Measurements from ENCODE around the gene MYO5C. TPM values are rescaled to one million over a fixed set of nuclear protein-coding genes. Genes with fewer than 3 reads are reported as not detected.

MYO5C gene
- total and polyA plus RNA-seq, 4 experiments from 2014 or later: 0.19 to 0.29 (median 0.29) TPM; not detected in 1

DNA sequence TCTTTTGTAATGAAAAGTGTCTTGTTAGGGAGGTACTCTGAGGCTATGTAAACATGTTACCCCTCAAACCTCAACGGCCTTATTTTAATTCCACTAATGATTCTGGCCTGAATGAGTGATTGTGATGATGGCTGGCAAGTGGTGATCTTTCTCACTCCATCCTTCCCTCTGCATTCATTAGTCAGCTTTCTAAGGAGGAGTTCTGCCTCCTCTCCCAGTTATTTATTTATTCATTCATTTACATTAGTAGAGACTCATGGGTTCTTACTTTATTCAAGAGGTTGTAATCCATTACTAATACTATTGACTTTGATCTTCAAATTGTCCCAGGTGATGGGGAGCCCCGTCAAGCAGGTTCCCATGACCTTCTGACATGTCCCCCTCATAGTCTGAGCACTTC, 139.7 kb downstream of the MYO5C start:
- no peak overlapping the region for H3K27ac ChIP-seq (ENCODE audit: low read depth, low read length)
- intact Hi-C loops (cut with micrococcal nuclease): no loop called here
- no peak for DNase-seq
- no peak overlapping the region for H3K4me3 Mint-ChIP-seq
- CTCF ChIA-PET (ENCODE audit: partially characterized antibody): no interaction called here
- peaks cover 37% of the 10 kb centered on the region for H3K36me3 ChIP-seq (ENCODE audit: insufficient read depth, low read length)
- H3K27me3 ChIP-seq (ENCODE audit: insufficient read depth, low read length): no peaks in the 10 kb centered on the region
- peaks cover 31 to 50% of the 10 kb centered on the region in 2 donors for H3K36me3 Mint-ChIP-seq
- H3K9me3 ChIP-seq (ENCODE audit: control insufficient read depth in 1 of 2, low read length in 2 of 2): no peaks in the 10 kb centered on the region
- no peaks in the 10 kb centered on the region for H3K9me3 Mint-ChIP-seq
- no peaks in the 10 kb centered on the region for H3K4me1 ChIP-seq (ENCODE audit: insufficient read depth, low read length)
- no peaks in the 10 kb centered on the region for H3K27me3 Mint-ChIP-seq
- peaks cover 2 to 8% (median 4%) of the 10 kb centered on the region in 4 donors for H3K4me1 Mint-ChIP-seq
- no peak overlapping the region for H3K4me3 ChIP-seq (ENCODE audit: low read length in 2 of 2)
- H3K27ac Mint-ChIP-seq: peak overlapping the region in 1 of 7 donors; percentile 77
- POLR2A ChIA-PET (ENCODE audit: partially characterized antibody): interaction anchor here (1.0 kb wide), 1 partner anchor 23 kb away, joined by 3 read pairs; no protein-coding TSS in a partner anchor

GRCh38 chr15:52154896-52155865, 140.4 kb downstream of the MYO5C start:
- H3K36me3 Mint-ChIP-seq: peaks cover 29 to 52% of the 10 kb centered on the region in 2 donors
- intact Hi-C loops (cut with micrococcal nuclease): no loop called here
- no peaks in the 10 kb centered on the region for H3K9me3 Mint-ChIP-seq
- peaks cover 42% of the 10 kb centered on the region for H3K36me3 ChIP-seq (ENCODE audit: insufficient read depth, low read length)
- DNase-seq: no peak
- H3K9me3 ChIP-seq (ENCODE audit: control insufficient read depth in 1 of 2, low read length in 2 of 2): no peaks in the 10 kb centered on the region
- no peaks in the 10 kb centered on the region for H3K4me1 ChIP-seq (ENCODE audit: insufficient read depth, low read length)
- no peak overlapping the region for H3K4me3 ChIP-seq (ENCODE audit: low read length in 2 of 2)
- no peak overlapping the region for H3K4me3 Mint-ChIP-seq
- no peaks in the 10 kb centered on the region for H3K27me3 Mint-ChIP-seq
- H3K27ac ChIP-seq (ENCODE audit: low read depth, low read length): no peak overlapping the region
- ChIA-PET POLR2A (ENCODE audit: partially characterized antibody) (interaction anchor here (0.7 to 1.0 kb wide), 2 partner anchors 24 kb away, joined by 3 read pairs; no protein-coding TSS in a partner anchor), CTCF (ENCODE audit: partially characterized antibody) (interaction anchor here (0.6 to 0.9 kb wide), 3 partner anchors 10 to 201 kb away, joined by 3 to 8 read pairs (median 5); no protein-coding TSS in a partner anchor)
- peaks cover 2 to 8% (median 4%) of the 10 kb centered on the region in 4 donors for H3K4me1 Mint-ChIP-seq
- peak overlapping the region in 1 of 7 donors; percentile 8 for H3K27ac Mint-ChIP-seq
- no peaks in the 10 kb centered on the region for H3K27me3 ChIP-seq (ENCODE audit: insufficient read depth, low read length)

DNA sequence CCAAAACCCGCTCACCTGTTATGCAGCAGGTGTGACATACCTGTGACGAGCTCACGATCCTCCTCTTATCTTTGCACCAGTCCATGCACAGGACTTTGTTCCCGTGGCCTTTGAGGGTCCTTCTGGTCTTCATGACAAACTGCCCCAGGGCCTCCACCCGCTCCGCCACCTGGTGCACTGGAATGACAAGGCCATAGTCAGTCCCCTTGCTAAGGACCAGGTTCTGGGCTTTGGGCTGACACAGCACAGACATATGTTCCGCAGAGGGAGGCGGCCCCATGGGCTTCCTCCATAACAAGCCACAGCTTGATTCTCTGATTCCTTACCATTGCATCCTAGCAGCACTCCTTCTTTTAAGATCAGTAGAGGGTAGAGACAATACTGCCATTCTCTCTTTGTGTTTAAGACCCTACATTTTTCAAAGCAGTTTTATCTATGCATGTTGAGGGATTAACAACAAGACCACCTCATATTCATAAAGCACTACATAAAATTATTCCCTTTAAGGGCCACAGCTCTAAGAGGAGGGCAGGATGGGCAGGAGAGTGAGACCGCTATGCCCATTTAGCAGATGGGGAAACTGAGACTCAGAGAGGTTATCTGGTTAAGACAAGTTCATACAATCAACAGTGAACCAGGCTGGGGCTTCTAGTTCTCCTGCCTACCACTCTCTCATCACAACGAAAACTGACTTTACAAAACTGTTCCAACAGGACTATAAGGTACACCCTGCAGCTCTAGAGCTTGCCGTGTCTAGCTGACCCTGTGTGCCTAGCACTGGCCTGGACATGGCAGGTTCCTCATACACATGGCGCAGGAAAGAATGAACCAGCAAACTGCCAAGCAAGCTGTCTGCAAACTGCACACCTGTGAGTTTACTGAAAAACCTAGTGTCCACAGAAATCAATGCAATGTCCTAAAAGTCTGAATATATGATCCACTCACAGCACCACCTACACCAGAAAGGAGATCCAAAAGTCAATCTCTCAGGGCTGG, 141.4 kb downstream of the MYO5C start:
- Histone ChIP-seq H3K27me3 (ENCODE audit: insufficient read depth, low read length) (no peaks in the 10 kb centered on the region), H3K4me1 (ENCODE audit: insufficient read depth, low read length) (no peaks in the 10 kb centered on the region), H3K4me3 (ENCODE audit: low read length in 2 of 2) (no peak overlapping the region), H3K36me3 (ENCODE audit: insufficient read depth, low read length) (peaks cover 46% of the 10 kb centered on the region), H3K9me3 (ENCODE audit: control insufficient read depth in 1 of 2, low read length in 2 of 2) (no peaks in the 10 kb centered on the region), H3K27ac (ENCODE audit: low read depth, low read length) (no peak overlapping the region)
- Mint-ChIP-seq H3K4me1 (peaks cover 2 to 8% (median 4%) of the 10 kb centered on the region in 4 donors), H3K9me3 (no peaks in the 10 kb centered on the region), H3K4me3 (no peak overlapping the region), H3K27me3 (no peaks in the 10 kb centered on the region), H3K27ac (peak overlapping the region in 4 of 7 donors; percentile 20 to 73 (median 46)), H3K36me3 (peaks cover 33 to 54% of the 10 kb centered on the region in 2 donors)
- DNase-seq: no peak
- CTCF ChIA-PET (ENCODE audit: partially characterized antibody): interaction anchor here (0.6 to 2.3 kb wide), 8 partner anchors 11 to 200 kb away, joined by 3 to 8 read pairs (median 6); no protein-coding TSS in a partner anchor
- POLR2A ChIA-PET (ENCODE audit: partially characterized antibody): interaction anchor here (0.7 to 1.7 kb wide), 2 partner anchors 25 to 26 kb away, joined by 3 to 6 read pairs; no protein-coding TSS in a partner anchor
- intact Hi-C loops (cut with micrococcal nuclease): no loop called here

DNA sequence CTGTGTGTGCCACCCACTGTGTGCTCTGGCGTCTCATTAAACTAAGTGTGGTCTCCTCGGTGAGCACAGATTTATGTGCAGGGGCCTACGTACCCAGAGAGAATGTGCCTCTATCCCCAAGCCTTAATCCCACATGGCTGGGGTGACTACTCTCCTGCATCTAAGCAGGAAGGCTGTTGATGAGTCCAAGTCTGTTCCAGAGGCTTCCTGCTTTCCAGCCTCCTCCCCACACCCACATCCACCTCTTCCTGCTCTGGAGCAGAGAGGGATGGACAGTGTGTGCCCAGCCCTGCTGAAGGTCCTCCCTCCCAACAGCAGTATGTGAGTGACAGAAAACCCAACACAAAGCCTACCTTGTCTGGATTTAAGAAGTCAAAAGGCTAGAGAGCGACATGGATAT, 144.3 kb downstream of the MYO5C start:
- H3K36me3 ChIP-seq (ENCODE audit: insufficient read depth, low read length): peaks cover 56% of the 10 kb centered on the region
- no peaks in the 10 kb centered on the region for H3K27me3 Mint-ChIP-seq
- no peak overlapping the region for H3K4me3 ChIP-seq (ENCODE audit: low read length in 2 of 2)
- H3K36me3 Mint-ChIP-seq: peaks cover 49 to 67% of the 10 kb centered on the region in 2 donors
- H3K4me1 ChIP-seq (ENCODE audit: insufficient read depth, low read length): no peaks in the 10 kb centered on the region
- CTCF ChIA-PET (ENCODE audit: partially characterized antibody): no interaction called here
- no peak overlapping the region for H3K4me3 Mint-ChIP-seq
- H3K27ac ChIP-seq (ENCODE audit: low read depth, low read length): no peak overlapping the region
- peaks cover 0 to 8% (median under 1%) of the 10 kb centered on the region in 4 donors for H3K4me1 Mint-ChIP-seq
- no peak for DNase-seq
- H3K9me3 ChIP-seq (ENCODE audit: control insufficient read depth in 1 of 2, low read length in 2 of 2): no peaks in the 10 kb centered on the region
- no peaks in the 10 kb centered on the region for H3K27me3 ChIP-seq (ENCODE audit: insufficient read depth, low read length)
- no peaks in the 10 kb centered on the region for H3K9me3 Mint-ChIP-seq
- H3K27ac Mint-ChIP-seq: no peak overlapping the region
- POLR2A ChIA-PET (ENCODE audit: partially characterized antibody): no interaction called here
- intact Hi-C loops (cut with micrococcal nuclease): no loop called here

GRCh38 chr15:52150871-52151270, 144.7 kb downstream of the MYO5C start:
- peaks cover 51 to 69% of the 10 kb centered on the region in 2 donors for H3K36me3 Mint-ChIP-seq
- H3K9me3 ChIP-seq (ENCODE audit: control insufficient read depth in 1 of 2, low read length in 2 of 2): no peaks in the 10 kb centered on the region
- ChIA-PET POLR2A (ENCODE audit: partially characterized antibody) (no interaction called here), CTCF (ENCODE audit: partially characterized antibody) (no interaction called here)
- no peak overlapping the region for H3K27ac Mint-ChIP-seq
- peaks cover 56% of the 10 kb centered on the region for H3K36me3 ChIP-seq (ENCODE audit: insufficient read depth, low read length)
- no peak for DNase-seq
- no peaks in the 10 kb centered on the region for H3K27me3 ChIP-seq (ENCODE audit: insufficient read depth, low read length)
- H3K4me3 ChIP-seq (ENCODE audit: low read length in 2 of 2): no peak overlapping the region
- H3K4me1 ChIP-seq (ENCODE audit: insufficient read depth, low read length): no peaks in the 10 kb centered on the region
- intact Hi-C loops (cut with micrococcal nuclease): no loop called here
- H3K27ac ChIP-seq (ENCODE audit: low read depth, low read length): no peak overlapping the region
- no peak overlapping the region for H3K4me3 Mint-ChIP-seq
- H3K4me1 Mint-ChIP-seq: peaks cover 0 to 6% (median 0%) of the 10 kb centered on the region in 4 donors
- no peaks in the 10 kb centered on the region for H3K27me3 Mint-ChIP-seq
- no peaks in the 10 kb centered on the region for H3K9me3 Mint-ChIP-seq

DNA sequence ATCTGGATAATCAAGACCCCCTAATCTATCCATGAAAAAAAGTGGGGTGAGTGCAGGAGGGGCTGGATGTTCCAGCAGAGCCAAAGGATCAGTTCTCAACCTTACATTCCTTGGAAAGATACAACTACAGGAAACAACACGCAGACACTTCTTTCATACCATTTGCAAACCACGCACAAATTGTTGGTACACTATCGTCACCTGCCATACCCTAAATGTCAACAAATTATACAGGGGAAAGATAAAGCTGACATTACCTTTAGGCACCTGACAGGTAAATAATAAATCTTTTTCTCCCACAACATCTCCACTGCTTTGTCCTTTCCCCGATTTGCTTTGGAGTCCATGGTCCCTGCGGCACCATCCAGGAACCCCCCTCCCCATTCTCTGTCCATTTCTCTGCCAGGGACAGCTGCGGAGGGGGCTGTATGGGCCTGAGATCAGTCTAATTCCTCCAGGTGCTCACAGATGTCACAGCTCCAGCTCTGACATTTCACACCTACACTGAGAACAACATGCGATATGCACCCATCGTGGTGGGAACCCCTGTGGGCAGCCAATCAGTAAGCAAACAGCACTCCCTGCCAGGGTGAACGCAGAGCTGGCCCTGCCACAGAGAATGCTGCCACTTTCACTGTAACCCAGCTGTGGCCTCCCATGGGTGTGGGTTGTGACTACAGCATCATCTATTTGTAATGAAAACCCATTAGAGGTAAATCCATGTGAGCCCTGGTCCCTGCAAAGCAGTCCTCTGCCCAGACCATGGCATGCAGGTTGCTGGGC, 145.4 kb downstream of the MYO5C start:
- H3K27ac Mint-ChIP-seq: peak overlapping the region in 1 of 7 donors; percentile 46
- H3K27me3 ChIP-seq (ENCODE audit: insufficient read depth, low read length): no peaks in the 10 kb centered on the region
- H3K9me3 ChIP-seq (ENCODE audit: control insufficient read depth in 1 of 2, low read length in 2 of 2): no peaks in the 10 kb centered on the region
- H3K36me3 ChIP-seq (ENCODE audit: insufficient read depth, low read length): peaks cover 56% of the 10 kb centered on the region
- H3K4me1 ChIP-seq (ENCODE audit: insufficient read depth, low read length): no peaks in the 10 kb centered on the region
- intact Hi-C loops (cut with micrococcal nuclease): no loop called here
- no peak overlapping the region for H3K27ac ChIP-seq (ENCODE audit: low read depth, low read length)
- POLR2A ChIA-PET (ENCODE audit: partially characterized antibody): no interaction called here
- peaks cover 51 to 68% of the 10 kb centered on the region in 2 donors for H3K36me3 Mint-ChIP-seq
- CTCF ChIA-PET (ENCODE audit: partially characterized antibody): no interaction called here
- H3K4me3 Mint-ChIP-seq: no peak overlapping the region
- no peaks in the 10 kb centered on the region for H3K4me1 Mint-ChIP-seq
- no peak for DNase-seq
- H3K4me3 ChIP-seq (ENCODE audit: low read length in 2 of 2): no peak overlapping the region
- H3K27me3 Mint-ChIP-seq: no peaks in the 10 kb centered on the region
- no peaks in the 10 kb centered on the region for H3K9me3 Mint-ChIP-seq
